ENCODE results near the gene ADH5.
"Not testable (repeated sequence)": the region's sequence is repeated elsewhere in the genome, so short reads cannot be mapped to it uniquely, and the experiment has no call there.

Gene ADH5

DNA sequence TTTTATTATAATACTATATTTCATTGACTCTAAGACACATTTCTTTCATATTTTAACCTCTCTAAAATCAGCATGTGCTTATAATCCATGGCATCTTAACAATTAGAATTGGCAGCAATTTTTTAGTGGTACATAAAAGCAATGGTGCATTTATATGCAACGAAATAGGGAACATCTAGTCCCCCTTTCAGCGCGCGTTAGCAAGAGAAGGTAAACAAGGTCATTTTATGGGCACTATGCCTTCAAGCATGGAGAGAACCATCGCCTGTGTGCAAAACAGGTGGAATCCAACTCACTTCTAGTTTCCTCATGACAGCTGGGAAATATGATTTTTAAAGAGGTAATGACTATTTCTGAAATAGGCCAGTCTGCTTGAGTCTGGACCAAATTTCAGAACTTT is 6.4 kb downstream of the ADH5 start:
- DNase-seq (ENCODE audit: low read depth) = no peak

- not testable (repeated sequence) for DNase-seq (ENCODE audit: low read depth)
Observed at GRCh38 chr4:99080869-99081268, 7.7 kb downstream of the ADH5 start.

- no peak for DNase-seq (ENCODE audit: low read depth)
Observed at GRCh38 chr4:99079625-99080295, 8.8 kb downstream of the ADH5 start.

DNA sequence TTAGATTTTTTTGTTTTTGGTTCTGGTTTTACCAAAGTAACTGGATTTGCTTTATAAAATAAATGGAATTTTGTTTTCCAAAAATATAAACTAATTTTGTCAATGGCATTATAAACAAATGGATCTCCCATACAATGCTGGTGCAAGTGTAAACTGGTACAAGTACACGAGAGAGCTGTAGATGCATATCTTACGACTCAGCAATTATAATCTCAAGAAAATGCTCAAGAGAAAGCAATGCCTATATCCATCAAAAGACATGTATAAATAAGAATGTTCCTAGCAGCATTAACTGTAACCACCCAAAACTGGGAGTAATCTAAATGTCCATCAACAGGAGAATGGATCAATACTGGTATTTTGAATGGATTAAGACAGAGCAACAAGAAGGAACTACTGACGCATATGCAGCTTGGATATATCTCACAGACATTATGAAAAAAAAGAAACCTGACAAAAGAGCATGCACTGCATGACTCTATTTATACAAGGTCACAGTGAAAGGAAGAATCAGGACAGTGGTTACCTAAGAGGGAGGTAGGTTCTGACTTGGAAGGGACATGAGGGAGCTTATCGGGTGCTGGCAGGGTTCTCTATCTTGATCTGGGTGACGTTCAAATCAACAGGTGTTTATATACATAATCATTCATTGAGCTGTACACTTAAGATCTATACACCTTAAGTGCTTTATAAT is 9.5 kb downstream of the ADH5 start:
- no peak for DNase-seq (ENCODE audit: low read depth)

GRCh38 chr4:99078336-99078735 is 10.3 kb downstream of the ADH5 start:
- DNase-seq (ENCODE audit: low read depth) = no peak

DNA sequence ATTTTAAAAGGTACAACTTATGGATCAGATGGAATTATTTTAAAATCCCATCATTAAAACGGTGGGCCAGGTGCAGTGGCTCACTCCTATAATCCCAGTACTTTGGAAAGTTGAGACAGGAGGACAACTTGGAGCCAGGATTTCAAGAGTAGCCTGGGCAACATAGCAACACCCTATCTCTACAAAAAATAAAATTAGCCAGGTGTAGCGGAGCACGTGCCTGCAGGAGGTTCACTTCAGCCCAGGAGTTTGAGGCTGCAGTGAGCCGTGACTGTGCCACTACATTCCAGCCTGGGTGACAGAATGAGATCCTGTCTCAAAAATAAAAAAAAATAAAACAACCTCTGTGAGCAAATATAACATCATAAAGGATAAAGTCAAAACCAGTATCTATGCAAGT is 11.4 kb downstream of the ADH5 start:
- DNase-seq (ENCODE audit: low read depth) = no peak

- no peak for DNase-seq (ENCODE audit: low read depth)
Observed at GRCh38 chr4:99076292-99076976, 12.2 kb downstream of the ADH5 start.

- no peak for DNase-seq (ENCODE audit: low read depth)
Observed at GRCh38 chr4:99074816-99075215, 13.8 kb downstream of the ADH5 start.

DNA sequence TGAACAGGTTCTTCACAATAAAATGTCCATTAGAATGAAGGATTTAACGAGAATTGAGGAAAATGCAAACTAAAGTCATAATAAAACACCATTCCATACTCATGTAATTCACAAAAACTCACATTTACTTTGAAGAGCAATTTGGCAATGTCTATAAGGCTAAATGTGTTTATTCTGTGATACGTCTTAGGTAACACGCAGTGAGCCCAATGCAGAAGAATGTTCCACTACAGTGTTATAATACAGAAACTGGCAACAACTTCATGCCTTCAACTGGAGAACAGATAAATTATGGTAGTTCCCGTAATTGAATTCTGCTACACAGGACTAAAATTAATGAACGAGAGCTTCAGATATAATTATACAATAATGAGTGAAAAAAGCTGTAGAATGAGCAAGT is 17.4 kb downstream of the ADH5 start:
- no peak for DNase-seq (ENCODE audit: low read depth)

DNA sequence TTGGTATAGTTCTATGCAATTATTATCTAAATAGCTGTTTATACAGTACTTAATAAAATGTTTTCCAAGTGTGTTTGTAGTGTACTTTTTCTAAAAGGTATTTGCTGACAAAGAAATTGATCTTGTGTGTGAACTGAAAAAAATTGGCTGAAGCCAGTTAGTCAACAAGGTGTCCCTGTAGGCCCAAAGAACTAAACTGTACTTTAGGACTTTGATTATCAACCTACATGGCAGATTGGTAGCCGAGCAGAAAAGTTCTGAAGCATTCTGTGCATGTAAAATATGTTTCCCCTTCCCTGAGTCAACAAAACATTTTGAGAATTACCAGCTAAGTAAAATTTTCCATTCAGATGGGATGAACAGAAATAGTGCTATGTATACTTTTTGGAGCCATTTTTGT is 21.0 kb downstream of the ADH5 start:
- no peak for DNase-seq (ENCODE audit: low read depth)

DNA sequence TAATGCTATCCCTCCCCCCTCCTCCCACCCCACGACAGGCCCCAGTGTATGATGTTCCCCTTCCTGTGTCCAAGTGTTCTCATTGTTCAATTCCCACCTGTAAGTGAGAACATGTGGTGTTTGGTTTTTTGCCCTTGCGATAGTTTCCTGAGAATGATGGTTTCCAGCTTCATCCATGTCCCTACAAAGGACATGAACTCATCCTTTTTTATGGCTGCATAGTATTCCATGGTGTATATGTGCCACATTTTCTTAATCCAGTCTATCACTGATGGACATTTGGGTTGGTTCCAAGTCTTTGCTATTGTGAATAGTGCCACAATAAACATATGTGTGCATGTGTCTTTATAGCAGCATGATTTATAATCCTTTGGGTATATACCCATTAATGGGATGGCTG is 23.1 kb downstream of the ADH5 start:
- DNase-seq (ENCODE audit: low read depth) = not testable (repeated sequence)

- no peak for DNase-seq (ENCODE audit: low read depth)
Observed at GRCh38 chr4:99062120-99062519, 26.5 kb downstream of the ADH5 start.

DNA sequence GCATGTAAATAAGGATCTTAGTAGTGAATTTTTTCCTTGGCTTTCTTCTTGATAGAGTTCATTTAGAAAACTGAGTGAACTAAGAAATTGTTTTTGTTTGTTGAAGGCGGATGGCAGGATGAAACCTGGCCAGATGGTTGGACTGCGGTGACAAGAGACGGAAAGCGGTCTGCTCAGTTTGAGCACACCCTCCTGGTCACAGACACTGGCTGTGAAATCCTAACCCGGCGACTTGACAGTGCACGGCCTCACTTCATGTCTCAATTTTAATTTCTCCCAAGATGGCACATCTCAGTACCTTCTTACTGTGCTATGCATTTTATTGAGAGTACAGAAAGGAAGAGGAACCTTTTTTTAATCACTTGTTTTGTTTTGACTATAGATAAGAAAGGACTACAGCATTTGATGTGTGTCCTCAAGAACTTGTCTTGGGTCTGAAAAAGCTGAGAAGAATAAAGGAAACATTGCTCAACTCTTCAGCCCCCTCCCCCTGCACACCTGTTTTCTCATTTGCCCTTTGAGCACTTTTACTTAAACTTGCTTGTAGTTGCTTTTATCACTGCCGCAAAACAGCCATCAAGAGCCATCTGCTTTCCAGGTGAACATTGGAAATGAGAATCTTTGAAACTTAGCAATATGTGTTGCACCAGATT is 27.4 kb downstream of the ADH5 start:
- no peak for DNase-seq (ENCODE audit: low read depth)

GRCh38 chr4:99059550-99059949 is 29.0 kb downstream of the ADH5 start:
- no peak for DNase-seq (ENCODE audit: low read depth)

- DNase-seq (ENCODE audit: low read depth) = no peak
Observed at GRCh38 chr4:99058228-99058627, 30.4 kb downstream of the ADH5 start.

DNA sequence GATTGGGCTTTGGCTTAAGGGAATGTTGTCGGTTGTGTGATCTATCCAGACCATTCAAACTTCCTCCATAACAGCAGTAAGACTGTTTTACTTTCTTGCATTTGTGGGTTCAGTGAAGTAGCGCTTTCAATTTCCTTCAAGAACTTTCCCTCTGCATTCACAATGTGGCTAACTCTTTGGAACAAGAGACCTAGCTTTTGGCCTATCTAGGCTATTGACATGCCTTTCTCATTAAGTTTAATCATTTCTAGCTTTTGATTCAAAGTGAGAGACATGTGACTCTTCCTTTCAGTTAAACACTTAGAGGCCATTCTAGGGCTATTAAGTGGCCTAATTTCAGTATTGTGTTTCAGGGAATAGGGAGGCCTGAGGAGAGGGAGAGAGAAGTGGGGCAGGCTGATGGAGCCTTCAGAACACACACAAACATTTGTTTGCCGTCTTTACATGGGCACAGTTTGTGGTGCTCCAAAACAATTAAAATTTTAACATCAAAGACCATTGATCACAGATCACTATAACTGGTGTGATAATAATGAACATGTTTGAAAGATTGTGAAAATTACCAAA is 34.1 kb downstream of the ADH5 start:
- DNase-seq (ENCODE audit: low read depth) = no peak

DNA sequence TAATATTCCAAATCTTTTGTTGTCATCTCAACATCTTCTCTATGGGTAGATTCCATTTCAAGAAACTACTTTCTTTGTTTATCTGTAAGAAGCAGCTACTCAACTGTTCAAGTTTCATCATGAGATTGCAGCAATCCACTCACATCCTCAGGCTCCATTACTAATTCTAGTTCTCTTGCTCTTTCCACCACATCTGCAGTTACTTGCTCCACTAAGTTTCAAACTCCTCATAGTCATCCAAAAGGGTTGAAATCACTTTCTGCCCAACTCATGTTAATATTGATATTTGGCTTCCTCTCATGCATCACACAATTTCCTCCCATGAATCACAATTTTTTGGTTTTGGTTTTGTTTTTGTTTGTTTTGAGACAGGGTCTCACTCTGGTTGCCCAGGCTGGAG is 35.7 kb downstream of the ADH5 start:
- DNase-seq (ENCODE audit: low read depth) = no peak

DNA sequence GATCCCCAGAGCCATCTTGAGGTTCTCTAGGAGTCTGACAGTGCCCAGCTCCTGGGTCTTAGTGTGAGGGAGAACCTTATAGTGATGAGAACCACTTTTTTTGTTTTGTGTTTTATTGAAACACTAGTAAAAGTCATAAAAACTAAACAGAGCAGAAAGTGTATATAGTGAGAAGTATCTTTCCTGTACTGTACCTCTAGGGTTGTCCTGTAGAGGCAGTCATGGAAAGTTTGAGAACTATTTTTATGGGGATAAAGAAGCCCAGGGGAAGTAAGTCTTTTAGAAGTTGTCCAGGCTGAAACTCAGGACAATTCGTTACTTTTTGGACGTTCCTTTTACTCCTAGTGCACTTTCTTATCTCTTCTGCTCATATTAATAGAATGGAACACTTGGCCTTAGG is 40.9 kb downstream of the ADH5 start:
- DNase-seq (ENCODE audit: low read depth) = no peak

DNA sequence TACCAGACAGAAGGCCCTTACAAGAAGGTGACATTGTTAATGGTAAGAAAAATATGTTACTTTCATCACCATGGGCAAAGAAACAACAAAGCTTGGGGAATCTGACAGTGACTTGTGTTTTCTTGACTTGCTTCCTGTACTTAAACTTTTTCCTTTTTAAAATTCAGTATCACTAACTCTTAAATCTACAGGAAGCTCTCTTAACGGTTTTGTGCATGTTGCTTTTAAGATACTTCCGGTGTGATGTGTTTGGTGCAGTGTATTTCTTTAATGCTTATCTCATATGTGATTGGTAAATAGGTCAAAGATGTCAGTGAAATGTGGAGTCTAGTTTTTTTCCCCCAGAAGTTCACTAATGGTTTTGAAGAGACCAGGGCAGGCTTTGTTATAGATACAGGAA is 45.2 kb downstream of the ADH5 start:
- no peak for DNase-seq (ENCODE audit: low read depth)

DNA sequence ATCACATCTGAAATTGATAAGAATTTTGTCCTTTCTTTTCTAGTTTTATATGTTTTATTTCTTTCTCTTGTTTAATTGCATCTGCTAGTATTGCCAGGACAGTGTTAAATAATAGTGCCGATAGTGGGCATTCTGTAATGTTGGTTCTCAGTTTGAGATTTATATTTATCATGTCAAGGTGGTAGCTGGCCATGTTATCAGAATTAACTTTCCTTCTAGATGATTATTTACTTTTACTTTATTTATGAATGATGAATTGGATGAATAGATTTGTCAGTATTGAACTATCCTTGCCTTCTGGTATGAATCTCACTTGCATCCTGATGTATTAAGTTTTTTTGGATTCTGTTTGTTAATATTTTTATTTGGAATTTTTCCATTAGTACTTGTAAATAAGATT is 50.4 kb downstream of the ADH5 start:
- DNase-seq (ENCODE audit: low read depth) = no peak

DNA sequence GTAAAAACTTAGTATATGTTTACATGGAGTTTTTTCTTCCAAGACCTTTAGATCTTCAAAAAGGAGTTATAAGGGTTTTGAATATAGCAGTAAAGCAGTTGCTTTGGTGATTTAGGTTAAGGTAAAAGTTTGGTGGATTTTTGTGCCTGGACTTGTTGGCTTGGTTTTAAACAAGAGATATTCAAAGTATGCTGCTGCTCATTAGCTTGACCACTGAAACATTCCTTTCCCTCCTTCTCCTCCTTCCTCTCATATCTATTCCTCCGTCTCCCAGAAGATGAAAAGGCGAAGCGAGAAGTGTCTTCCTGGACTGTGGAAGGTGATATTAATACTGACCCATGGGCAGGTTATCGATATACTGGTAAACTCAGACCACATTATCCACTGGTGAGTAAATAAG is 54.6 kb downstream of the ADH5 start:
- no peak for DNase-seq (ENCODE audit: low read depth)

- no peak for DNase-seq (ENCODE audit: low read depth)
Observed at GRCh38 chr4:99029852-99030251, 58.7 kb downstream of the ADH5 start.
